ENCODE data around the gene ZNF511.

ZNF511 gene

GRCh38 chr10:133274751-133275683, 33.7 kb upstream of the ZNF511 start:
- peak; percentile 88 for DNase-seq

GRCh38 chr10:133275684-133276092, 33.0 kb upstream of the ZNF511 start:
- peak; percentile 78 for DNase-seq

- no peak for DNase-seq
Observed at GRCh38 chr10:133276100-133276434, 32.6 kb upstream of the ZNF511 start.

- peak; percentile 79 for DNase-seq
Observed at GRCh38 chr10:133276435-133277201, 32.1 kb upstream of the ZNF511 start, which contains the start of gene ADAM8. TSS of gene ADAM8 (minus strand) at chr10:133276868. CDS start at chr10:133276817, 51 bp downstream.

GRCh38 chr10:133277277-133277992, 31.3 kb upstream of the ZNF511 start:
- no peak for DNase-seq

GRCh38 chr10:133277993-133278576, 30.6 kb upstream of the ZNF511 start:
- no peak for DNase-seq

GRCh38 chr10:133278577-133279265, 30.0 kb upstream of the ZNF511 start:
- DNase-seq, result peak; percentile 85

GRCh38 chr10:133279326-133280226, 29.1 kb upstream of the ZNF511 start:
- DNase-seq, result no peak

- DNase-seq, result no peak
Observed at GRCh38 chr10:133280391-133281059, 28.2 kb upstream of the ZNF511 start.

- DNase-seq, result no peak
Observed at GRCh38 chr10:133281084-133281483, 27.6 kb upstream of the ZNF511 start.

- no peak for DNase-seq
Observed at GRCh38 chr10:133281628-133282372, 26.9 kb upstream of the ZNF511 start.

- DNase-seq, result no peak
Observed at GRCh38 chr10:133282846-133283390, 25.8 kb upstream of the ZNF511 start.

GRCh38 chr10:133283931-133284330, 24.8 kb upstream of the ZNF511 start:
- DNase-seq, result no peak

- DNase-seq, result no peak
Observed at GRCh38 chr10:133285217-133285616, 23.5 kb upstream of the ZNF511 start.

GRCh38 chr10:133286366-133286765, 22.3 kb upstream of the ZNF511 start:
- DNase-seq, result no peak

GRCh38 chr10:133287832-133288500, 20.7 kb upstream of the ZNF511 start:
- DNase-seq, result no peak

- DNase-seq, result no peak
Observed at GRCh38 chr10:133289761-133290160, 19.0 kb upstream of the ZNF511 start.

GRCh38 chr10:133292919-133293809, 15.6 kb upstream of the ZNF511 start:
- DNase-seq, result peak; percentile 37

All from activated CD4-positive, alpha-beta T cell treated with anti-CD3 and anti-CD28 coated beads, Interleukin-10, Interleukin-2, amounts not matched to agents 100 ng/mL and 50 ng/mL, durations not matched to agents 16 hours and 8 hours (primary cell).